Urinary bladder (tissue), 4 donors: ENCODE results near the gene RIOX2. TPM values are rescaled to one million over a fixed set of nuclear protein-coding genes. Genes with fewer than 3 reads are reported as not detected.

Experiments used
- DNase-seq: peaks from one replicate; pipeline ENCODE4 v3.0.0-alpha.2; 2015; ENCODE audit errors: extremely low spot score
- H3K27ac ChIP-seq: one replicate; pipeline ENCODE4 v1.5.1; 2013; ENCODE audit warnings: low read depth, mild to moderate bottlenecking, moderate library complexity
- H3K36me3 ChIP-seq: one replicate; pipeline ENCODE4 v1.6.1; 2013; ENCODE audit warnings: mild to moderate bottlenecking, moderate library complexity; ENCODE audit not compliant: insufficient read depth
- H3K4me1 ChIP-seq: one replicate; pipeline ENCODE4 v1.6.1; 2013; ENCODE audit warnings: mild to moderate bottlenecking, moderate library complexity; ENCODE audit not compliant: insufficient read depth
- H3K4me3 ChIP-seq: one replicate; pipeline ENCODE4 v1.5.1; 2013; ENCODE audit warnings: low read depth, low read length
- WGBS: extraction: QIAGEN DNeasy Blood & Tissue Kit; methylation state at CpG from one replicate; pipeline ENCODE4 v1.1.7; 2013; 5-methylcytosine and 5-hydroxymethylcytosine counted together
- polyA plus RNA-seq: library from polyadenylated mRNA; stranded (reverse); fragments of 200-250 nt; gene quantifications from one replicate; pipeline ENCODE4 v1.2.3, GENCODE V29; 2013
- total RNA-seq: library from RNA; depleted of rRNA; stranded (reverse); fragments of >200 nt; gene quantifications from one replicate; pipeline ENCODE4 v1.2.3, GENCODE V29; 2014
- donor health status: healthy with polysubstance abuse.
- donor health status: healthy.

Gene RIOX2
- total and polyA plus RNA-seq, 2 donors: 15.0 to 44.7 TPM

GRCh38 chr3:97901313-97902248, 70.7 kb downstream of the RIOX2 start:
- DNase-seq: no peak

GRCh38 chr3:97899331-97899730, 72.9 kb downstream of the RIOX2 start:
- DNase-seq: no peak
- H3K36me3 ChIP-seq: no peaks in the 10 kb centered on the region
- H3K4me1 ChIP-seq: no peaks in the 10 kb centered on the region
- H3K4me3 ChIP-seq: no peak overlapping the region
- H3K27ac ChIP-seq: no peak overlapping the region

More at GRCh38 chr3:97901313-97902248, 70.7 kb downstream of the RIOX2 start:
- H3K4me3 ChIP-seq: no peak overlapping the region
- 33% methylated on average over 4 of the region's 4 CpGs for WGBS
- no peaks in the 10 kb centered on the region for H3K36me3 ChIP-seq
- no peaks in the 10 kb centered on the region for H3K4me1 ChIP-seq
- peak overlapping the region; percentile 67 for H3K27ac ChIP-seq

- no peak overlapping the region for H3K27ac ChIP-seq
- WGBS: 92% methylated on average over 3 of the region's 3 CpGs
- no peaks in the 10 kb centered on the region for H3K4me1 ChIP-seq
- H3K36me3 ChIP-seq: peaks cover 6% of the 10 kb centered on the region
- DNase-seq: no peak
- no peak overlapping the region for H3K4me3 ChIP-seq
Observed at GRCh38 chr3:97896547-97896946, 75.7 kb downstream of the RIOX2 start.

GRCh38 chr3:97896129-97896528, 76.1 kb downstream of the RIOX2 start:
- Histone ChIP-seq H3K4me3 (no peak overlapping the region), H3K27ac (no peak overlapping the region), H3K36me3 (peaks cover 6% of the 10 kb centered on the region), H3K4me1 (no peaks in the 10 kb centered on the region)
- DNase-seq: no peak
- WGBS: 96% methylated on average over 1 of the region's 1 CpG

GRCh38 chr3:97895216-97895615, 77.0 kb downstream of the RIOX2 start:
- DNase-seq: no peak
- Histone ChIP-seq H3K36me3 (peaks cover 6% of the 10 kb centered on the region), H3K4me1 (no peaks in the 10 kb centered on the region), H3K4me3 (no peak overlapping the region), H3K27ac (no peak overlapping the region)
- 76% methylated on average over 3 of the region's 3 CpGs for WGBS

GRCh38 chr3:97892852-97893251, 79.4 kb downstream of the RIOX2 start:
- Histone ChIP-seq H3K36me3 (peaks cover 6% of the 10 kb centered on the region), H3K4me1 (no peaks in the 10 kb centered on the region), H3K27ac (no peak overlapping the region), H3K4me3 (no peak overlapping the region)
- no peak for DNase-seq
- WGBS: 95% methylated on average over 1 of the region's 1 CpG

Other genes starting within 250 kb of the RIOX2 start
- 26.8 TPM for gene ARL6, start 207.7 kb downstream of the RIOX2 start, total RNA-seq
- gene ARL6, start 207.7 kb downstream of the RIOX2 start, polyA plus RNA-seq: 5.1 TPM
- gene CRYBG3, start 150.4 kb downstream of the RIOX2 start, total RNA-seq: 67.5 TPM
- 16.2 TPM for gene CRYBG3, start 150.4 kb downstream of the RIOX2 start, polyA plus RNA-seq
- gene GABRR3, start 62.9 kb upstream of the RIOX2 start, total RNA-seq: 0.11 TPM
- gene GABRR3, start 62.9 kb upstream of the RIOX2 start, polyA plus RNA-seq: 0.01 TPM
- not detected for gene OR5AC2, start 114.7 kb upstream of the RIOX2 start, total RNA-seq
- gene OR5AC2, start 114.7 kb upstream of the RIOX2 start, polyA plus RNA-seq: not detected
- gene OR5H1, start 158.3 kb upstream of the RIOX2 start, total RNA-seq: not detected
- gene OR5H1, start 158.3 kb upstream of the RIOX2 start, polyA plus RNA-seq: not detected
- gene OR5H14, start 175.0 kb upstream of the RIOX2 start, total RNA-seq: not detected
- gene OR5H14, start 175.0 kb upstream of the RIOX2 start, polyA plus RNA-seq: not detected
- gene OR5H15, start 194.3 kb upstream of the RIOX2 start, total RNA-seq: not detected
- gene OR5H15, start 194.3 kb upstream of the RIOX2 start, polyA plus RNA-seq: not detected